GM12872 (cell line): ENCODE measurements around the gene KLRK1.

Experiments used
- TF ChIP-seq, protein P1 (sequence below): IDR thresholded peaks from 3 replicates; pipeline ENCODE4 v1.5.1; 2011; ENCODE audit warnings: low read depth, mild to moderate bottlenecking, low read length, moderate library complexity; ENCODE audit not compliant: insufficient read depth

KLRK1 gene

DNA sequence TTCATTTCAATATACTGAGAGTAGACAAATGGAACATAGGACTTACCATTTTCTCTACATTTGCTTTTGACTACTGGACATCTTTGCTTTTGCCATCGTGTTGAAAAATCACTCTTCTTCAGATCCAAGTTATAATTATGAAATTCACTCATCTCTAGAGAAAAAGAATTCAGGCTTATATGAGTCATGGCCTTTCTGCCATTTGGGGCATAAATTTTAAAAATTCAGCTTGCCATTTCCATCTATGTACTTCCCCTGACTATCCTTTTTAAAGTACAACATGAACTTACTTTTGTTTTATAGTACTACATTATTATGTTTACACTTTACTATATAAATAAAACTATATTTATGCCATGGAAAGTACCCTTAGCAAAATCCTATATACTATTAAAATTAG lies 3.0 kb downstream of the KLRK1 start:
- TF ChIP-seq, protein P1, sequence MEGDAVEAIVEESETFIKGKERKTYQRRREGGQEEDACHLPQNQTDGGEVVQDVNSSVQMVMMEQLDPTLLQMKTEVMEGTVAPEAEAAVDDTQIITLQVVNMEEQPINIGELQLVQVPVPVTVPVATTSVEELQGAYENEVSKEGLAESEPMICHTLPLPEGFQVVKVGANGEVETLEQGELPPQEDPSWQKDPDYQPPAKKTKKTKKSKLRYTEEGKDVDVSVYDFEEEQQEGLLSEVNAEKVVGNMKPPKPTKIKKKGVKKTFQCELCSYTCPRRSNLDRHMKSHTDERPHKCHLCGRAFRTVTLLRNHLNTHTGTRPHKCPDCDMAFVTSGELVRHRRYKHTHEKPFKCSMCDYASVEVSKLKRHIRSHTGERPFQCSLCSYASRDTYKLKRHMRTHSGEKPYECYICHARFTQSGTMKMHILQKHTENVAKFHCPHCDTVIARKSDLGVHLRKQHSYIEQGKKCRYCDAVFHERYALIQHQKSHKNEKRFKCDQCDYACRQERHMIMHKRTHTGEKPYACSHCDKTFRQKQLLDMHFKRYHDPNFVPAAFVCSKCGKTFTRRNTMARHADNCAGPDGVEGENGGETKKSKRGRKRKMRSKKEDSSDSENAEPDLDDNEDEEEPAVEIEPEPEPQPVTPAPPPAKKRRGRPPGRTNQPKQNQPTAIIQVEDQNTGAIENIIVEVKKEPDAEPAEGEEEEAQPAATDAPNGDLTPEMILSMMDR: no peak

DNA sequence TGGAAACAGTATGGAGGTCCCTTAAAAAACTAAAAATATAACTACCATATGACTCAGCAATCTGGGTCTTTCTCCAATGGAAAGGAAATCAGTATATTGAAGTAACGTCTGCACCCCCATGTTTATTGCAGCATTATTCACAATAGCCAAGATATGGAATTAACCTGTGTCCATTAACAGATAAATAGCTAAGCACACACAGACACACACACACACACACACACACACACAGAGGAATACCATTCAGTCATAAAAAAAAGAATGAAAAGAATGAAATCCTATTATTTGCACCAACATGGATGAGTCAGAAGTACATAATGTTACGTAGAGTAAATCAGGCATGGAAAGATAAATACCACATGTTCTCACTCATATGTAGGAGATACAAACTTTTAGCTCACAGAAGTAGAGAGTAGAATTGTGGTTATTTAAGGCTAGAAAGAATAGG lies 4.7 kb downstream of the KLRK1 start:
- TF ChIP-seq, protein P1: no peak

DNA sequence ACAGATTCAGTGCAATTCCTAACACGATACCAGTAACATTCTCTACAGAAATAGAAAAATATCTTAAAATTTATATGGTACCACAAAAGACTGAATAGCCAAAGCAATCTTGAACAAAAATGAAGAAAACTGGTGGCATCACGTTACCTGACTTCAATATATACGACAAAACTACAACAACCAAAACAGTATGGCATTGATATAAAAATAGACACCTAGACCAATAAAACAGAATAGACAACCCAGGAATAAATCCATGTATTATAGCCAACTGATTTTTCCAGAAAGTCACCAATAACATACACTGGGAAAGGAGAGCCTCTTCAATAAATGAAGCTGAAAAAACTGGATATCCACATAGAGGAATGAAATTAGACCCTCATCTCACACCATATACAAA lies 5.7 kb downstream of the KLRK1 start:
- TF ChIP-seq, protein P1: no peak

DNA sequence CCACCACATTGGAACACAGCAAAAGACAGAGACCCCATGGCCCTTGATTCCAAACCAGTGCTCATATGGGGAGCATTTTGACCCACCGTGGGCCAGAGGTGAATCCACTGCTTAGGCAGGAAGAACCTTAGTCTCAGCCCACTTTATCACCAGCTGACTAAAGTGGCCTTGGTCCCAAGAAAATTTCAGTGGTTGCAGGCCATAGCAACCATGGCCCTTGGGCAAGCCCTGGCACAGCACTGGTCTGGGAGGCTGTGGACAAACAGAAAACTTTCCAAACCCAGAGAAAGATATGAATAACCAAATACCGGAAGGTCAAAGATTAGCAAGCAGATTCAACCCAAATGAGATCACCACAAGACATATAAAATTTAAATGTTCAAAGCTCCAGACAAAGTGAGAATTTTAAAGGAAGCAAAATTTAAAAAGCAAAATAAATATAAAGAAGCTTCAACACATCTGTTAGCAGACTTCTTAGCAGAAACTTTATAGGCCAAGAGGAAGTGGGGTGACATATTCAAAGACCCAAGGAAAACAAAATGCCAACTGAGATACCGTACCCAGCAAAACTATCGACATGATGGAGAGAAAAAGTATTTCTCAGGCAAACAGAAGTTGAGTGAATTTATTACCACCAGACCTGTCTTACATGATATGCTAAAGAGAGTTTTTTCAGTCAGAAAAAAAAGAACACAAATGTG lies 7.8 kb downstream of the KLRK1 start:
- TF ChIP-seq, protein P1: no peak

DNA sequence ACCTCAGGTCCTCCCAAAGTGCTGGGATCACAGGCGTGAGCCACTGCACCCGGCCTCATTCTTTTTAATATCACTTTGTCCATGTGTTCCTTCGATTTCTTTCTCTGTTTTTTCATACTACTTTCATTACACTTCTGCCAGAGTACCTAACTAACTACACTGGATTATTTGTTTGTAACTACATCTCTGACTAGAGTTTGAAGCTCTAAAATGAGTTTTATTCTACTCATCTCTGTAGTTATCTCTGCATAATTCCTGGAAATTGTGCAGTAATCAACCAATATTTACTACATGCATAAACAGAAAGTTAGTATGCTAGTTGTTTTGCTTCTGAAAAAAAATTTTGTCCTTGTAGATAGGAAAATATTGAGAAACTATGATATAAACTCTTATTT lies 15.2 kb downstream of the KLRK1 start:
- TF ChIP-seq, protein P1: no peak

DNA sequence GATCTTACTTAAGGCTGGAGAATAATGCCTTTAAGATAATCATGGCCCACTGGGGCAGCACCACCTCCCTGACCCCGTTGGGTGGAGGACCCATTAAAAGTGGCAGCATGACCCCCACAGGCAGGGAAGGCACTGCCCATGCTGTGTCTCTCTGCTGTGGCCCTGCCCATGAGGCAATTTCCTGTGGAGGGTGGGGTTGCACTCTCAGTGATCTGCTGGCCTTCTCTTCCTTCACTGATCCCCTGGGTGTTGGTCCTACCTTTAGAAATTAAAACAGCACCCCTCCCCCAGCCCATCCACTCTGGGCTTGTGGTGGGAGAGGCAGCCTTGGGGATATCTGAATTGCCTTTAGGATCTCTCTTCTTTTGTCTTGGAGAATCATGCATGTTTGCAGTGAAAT lies 17.3 kb downstream of the KLRK1 start:
- TF ChIP-seq, protein P1: no peak

DNA sequence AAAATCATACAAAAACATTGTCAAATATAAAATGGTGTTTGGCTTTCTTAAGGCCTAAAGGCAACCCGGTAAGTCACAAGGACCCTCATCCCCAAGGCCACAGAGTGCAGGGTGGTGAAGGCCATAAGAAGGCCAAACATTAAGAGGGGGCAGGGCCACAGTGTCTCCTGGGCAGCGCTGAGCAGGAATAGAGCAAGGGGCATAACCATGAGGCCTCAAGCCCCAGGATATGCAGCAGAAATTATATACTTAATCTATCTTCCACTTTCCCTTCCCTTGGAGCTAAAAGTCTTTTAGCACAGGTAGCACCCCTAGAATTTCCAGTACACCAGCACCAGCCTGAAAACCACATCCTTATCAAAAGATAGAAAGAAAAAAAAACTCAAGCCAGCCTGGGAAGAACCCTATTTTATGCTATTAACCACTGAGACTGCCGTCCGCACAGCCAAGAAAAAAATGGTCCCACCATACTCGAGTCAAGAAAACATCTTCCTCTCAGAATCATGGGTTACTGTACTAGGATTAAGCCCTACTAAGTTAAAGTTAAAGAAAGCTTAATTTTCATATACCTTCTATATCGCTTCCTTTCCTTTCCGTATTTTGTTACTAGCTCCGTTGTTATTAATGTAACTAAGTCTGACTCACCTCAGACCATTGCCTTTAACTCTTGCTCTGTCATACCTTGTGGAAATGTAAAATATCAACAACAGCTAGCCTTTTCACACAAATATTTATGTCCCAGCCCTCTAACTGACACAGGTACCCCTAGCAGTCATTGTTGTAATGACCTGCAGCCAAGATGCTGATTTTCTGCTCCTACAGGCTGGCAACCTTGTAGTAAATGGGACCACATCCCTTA lies 20.1 kb downstream of the KLRK1 start:
- TF ChIP-seq, protein P1: no peak
